Measurements from ENCODE around the gene ATP8A2.
"Not testable (repeated sequence)": the region's sequence is repeated elsewhere in the genome, so short reads cannot be mapped to it uniquely, and the experiment has no call there.

The ATP8A2 gene

GRCh38 chr13:25768376-25768775 is 396.6 kb downstream of the ATP8A2 start:
- DNase-seq (ENCODE audit: low spot score in 2 of 2), result no peak
- H3K4me1 Mint-ChIP-seq, result no peaks in the 10 kb centered on the region
- no peak overlapping the region for H3K4me3 Mint-ChIP-seq
- no peak overlapping the region for H3K27ac Mint-ChIP-seq
- no peak for ATAC-seq
- no peaks in the 10 kb centered on the region for H3K36me3 Mint-ChIP-seq
- peaks cover 5% of the 10 kb centered on the region for H3K9me3 Mint-ChIP-seq

DNA sequence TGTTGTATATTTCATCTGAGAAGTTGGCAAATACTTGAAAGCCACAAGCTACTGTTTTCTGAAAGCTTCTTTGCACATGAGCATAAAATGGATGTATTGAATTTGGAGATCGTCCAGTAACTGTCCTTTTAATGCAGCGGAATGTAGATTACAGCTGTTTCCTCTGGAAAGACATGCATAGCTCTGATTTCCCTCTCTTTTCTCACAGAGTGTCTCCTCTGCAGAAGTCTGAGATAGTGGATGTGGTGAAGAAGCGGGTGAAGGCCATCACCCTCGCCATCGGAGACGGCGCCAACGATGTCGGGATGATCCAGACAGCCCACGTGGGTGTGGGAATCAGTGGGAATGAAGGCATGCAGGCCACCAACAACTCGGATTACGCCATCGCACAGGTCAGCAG is 397.1 kb downstream of the ATP8A2 start:
- Mint-ChIP-seq H3K36me3 (no peaks in the 10 kb centered on the region), H3K27ac (no peak overlapping the region)
- DNase-seq (ENCODE audit: low spot score in 2 of 2), result no peak

GRCh38 chr13:25770601-25771000 is 398.8 kb downstream of the ATP8A2 start:
- no peaks in the 10 kb centered on the region for H3K4me1 Mint-ChIP-seq
- H3K9me3 Mint-ChIP-seq, result peaks cover 5% of the 10 kb centered on the region
- DNase-seq (ENCODE audit: low spot score in 2 of 2), result no peak
- ATAC-seq, result no peak
- no peaks in the 10 kb centered on the region for H3K36me3 Mint-ChIP-seq
- H3K4me3 Mint-ChIP-seq, result no peak overlapping the region
- no peak overlapping the region for H3K27ac Mint-ChIP-seq

More for the DNA sequence above, 397.1 kb downstream of the ATP8A2 start:
- Mint-ChIP-seq H3K4me3 (no peak overlapping the region), H3K4me1 (no peaks in the 10 kb centered on the region), H3K9me3 (peaks cover 5% of the 10 kb centered on the region)
- no peak for ATAC-seq

GRCh38 chr13:25771202-25771601 is 399.4 kb downstream of the ATP8A2 start:
- H3K9me3 Mint-ChIP-seq, result no peaks in the 10 kb centered on the region
- ATAC-seq (no peak), DNase-seq (ENCODE audit: low spot score in 2 of 2) (no peak)
- no peak overlapping the region for H3K4me3 Mint-ChIP-seq
- H3K4me1 Mint-ChIP-seq, result no peaks in the 10 kb centered on the region
- no peak overlapping the region for H3K27ac Mint-ChIP-seq
- H3K36me3 Mint-ChIP-seq, result no peaks in the 10 kb centered on the region

- Mint-ChIP-seq H3K4me1 (no peaks in the 10 kb centered on the region), H3K36me3 (no peaks in the 10 kb centered on the region), H3K27ac (no peak overlapping the region), H3K4me3 (no peak overlapping the region), H3K9me3 (no peaks in the 10 kb centered on the region)
- ATAC-seq (no peak), DNase-seq (ENCODE audit: low spot score in 2 of 2) (no peak)
Observed at GRCh38 chr13:25771641-25772478, 400.1 kb downstream of the ATP8A2 start.

GRCh38 chr13:25772534-25772933 is 400.8 kb downstream of the ATP8A2 start:
- H3K36me3 Mint-ChIP-seq; DNase-seq (ENCODE audit: low spot score in 2 of 2); ATAC-seq; H3K27ac Mint-ChIP-seq; H3K4me1 Mint-ChIP-seq; H3K9me3 Mint-ChIP-seq; H3K4me3 Mint-ChIP-seq: not testable (repeated sequence)

DNA sequence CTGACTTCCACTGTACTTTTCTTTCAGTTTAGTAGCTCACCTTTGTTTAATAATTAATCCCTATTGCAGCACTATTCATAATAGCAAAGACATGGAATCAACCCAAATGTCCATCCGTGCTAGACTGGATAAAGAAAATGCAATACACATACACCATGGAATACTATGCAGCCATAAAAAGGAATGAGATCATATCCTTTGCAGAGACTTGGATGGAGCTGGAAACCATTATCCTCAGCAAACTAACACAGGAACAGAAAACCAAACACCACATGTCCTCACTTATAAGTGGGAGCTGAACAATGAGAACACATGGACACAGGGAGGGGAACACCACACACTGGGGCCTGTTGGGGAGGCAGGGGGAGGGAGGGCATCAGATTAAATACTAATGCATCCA is 402.3 kb downstream of the ATP8A2 start:
- ATAC-seq; H3K36me3 Mint-ChIP-seq; H3K9me3 Mint-ChIP-seq; DNase-seq (ENCODE audit: low spot score in 2 of 2); H3K4me3 Mint-ChIP-seq; H3K4me1 Mint-ChIP-seq; H3K27ac Mint-ChIP-seq: not testable (repeated sequence)

DNA sequence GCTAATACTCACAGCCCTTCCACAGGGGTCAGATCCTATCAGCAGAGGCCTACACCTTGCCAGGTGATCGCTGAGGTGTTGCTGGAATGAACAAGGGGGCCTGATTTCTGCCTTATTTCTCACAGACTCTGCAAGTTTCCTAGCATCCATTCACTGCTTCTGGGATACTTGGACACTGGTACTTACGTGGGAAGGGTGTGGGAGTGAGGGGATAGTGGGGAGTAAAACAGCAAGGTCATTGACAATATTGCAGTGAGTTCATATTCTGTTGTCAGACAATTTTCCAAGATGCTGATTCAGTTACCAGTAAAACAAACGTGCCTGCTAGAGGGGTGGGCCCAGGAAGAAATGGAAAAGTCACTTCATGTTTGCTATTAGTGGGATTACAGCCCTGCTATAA is 403.5 kb downstream of the ATP8A2 start:
- Mint-ChIP-seq H3K4me3 (no peak overlapping the region), H3K9me3 (no peaks in the 10 kb centered on the region), H3K27ac (no peak overlapping the region), H3K36me3 (no peaks in the 10 kb centered on the region), H3K4me1 (no peaks in the 10 kb centered on the region)
- DNase-seq (ENCODE audit: low spot score in 2 of 2) (no peak), ATAC-seq (no peak)

DNA sequence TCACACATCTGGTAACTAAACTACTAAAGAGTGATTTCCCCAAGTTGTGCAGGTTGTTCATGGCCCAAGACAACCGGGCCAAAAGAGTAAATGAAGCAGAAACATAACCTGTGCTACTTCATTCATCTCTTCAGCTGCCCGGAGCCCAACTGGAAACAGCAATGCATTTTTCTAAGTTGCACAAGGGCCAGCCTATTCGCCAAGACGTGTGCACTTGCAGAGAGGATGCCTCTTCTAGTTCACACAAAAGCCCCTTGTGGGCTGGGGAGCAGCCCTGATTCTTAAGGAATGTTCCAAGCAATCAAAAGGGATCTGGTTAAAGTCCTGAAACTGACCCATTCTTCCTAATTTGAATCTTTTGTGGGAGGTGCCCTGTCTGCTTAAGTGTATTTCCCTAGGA is 404.2 kb downstream of the ATP8A2 start:
- no peak for ATAC-seq
- no peak overlapping the region for H3K27ac Mint-ChIP-seq
- no peaks in the 10 kb centered on the region for H3K9me3 Mint-ChIP-seq
- DNase-seq (ENCODE audit: low spot score in 2 of 2), result no peak
- H3K4me3 Mint-ChIP-seq, result no peak overlapping the region
- H3K36me3 Mint-ChIP-seq, result no peaks in the 10 kb centered on the region
- H3K4me1 Mint-ChIP-seq, result no peaks in the 10 kb centered on the region

DNA sequence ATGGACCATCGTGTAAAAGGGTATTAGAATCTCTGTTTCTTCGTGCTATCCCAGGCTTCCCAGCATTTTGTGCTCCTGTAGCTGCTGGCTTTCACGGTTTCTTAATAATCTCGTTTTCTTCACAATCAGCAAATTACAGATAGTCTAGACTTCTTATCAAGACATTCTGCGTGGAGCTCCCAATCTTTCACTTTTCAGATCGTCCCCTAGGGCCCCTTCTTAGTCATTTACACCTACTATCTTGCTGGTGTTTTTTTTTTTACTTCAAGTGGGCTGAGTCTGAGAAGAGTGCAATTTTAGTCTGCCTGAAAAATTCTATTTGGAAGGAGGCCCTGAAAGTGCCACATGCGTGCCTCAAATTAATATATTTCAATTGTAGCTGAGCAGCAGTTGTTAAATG is 404.9 kb downstream of the ATP8A2 start:
- no peak overlapping the region for H3K27ac Mint-ChIP-seq
- ATAC-seq (no peak), DNase-seq (ENCODE audit: low spot score in 2 of 2) (no peak)
- H3K36me3 Mint-ChIP-seq, result no peaks in the 10 kb centered on the region
- no peaks in the 10 kb centered on the region for H3K9me3 Mint-ChIP-seq
- H3K4me1 Mint-ChIP-seq, result no peaks in the 10 kb centered on the region
- no peak overlapping the region for H3K4me3 Mint-ChIP-seq

GRCh38 chr13:25777509-25777908 is 405.7 kb downstream of the ATP8A2 start:
- no peaks in the 10 kb centered on the region for H3K36me3 Mint-ChIP-seq
- no peaks in the 10 kb centered on the region for H3K4me1 Mint-ChIP-seq
- H3K27ac Mint-ChIP-seq, result no peak overlapping the region
- no peak overlapping the region for H3K4me3 Mint-ChIP-seq
- H3K9me3 Mint-ChIP-seq, result no peaks in the 10 kb centered on the region
- no peak for DNase-seq (ENCODE audit: low spot score in 2 of 2)
- no peak for ATAC-seq

- H3K9me3 Mint-ChIP-seq, result no peaks in the 10 kb centered on the region
- no peak overlapping the region for H3K4me3 Mint-ChIP-seq
- no peak for ATAC-seq
- DNase-seq (ENCODE audit: low spot score in 2 of 2), result no peak
- no peak overlapping the region for H3K27ac Mint-ChIP-seq
- H3K4me1 Mint-ChIP-seq, result no peaks in the 10 kb centered on the region
- H3K36me3 Mint-ChIP-seq, result no peaks in the 10 kb centered on the region
Observed at GRCh38 chr13:25778365-25778764, 406.6 kb downstream of the ATP8A2 start.

GRCh38 chr13:25778808-25779305 is 407.1 kb downstream of the ATP8A2 start:
- Mint-ChIP-seq H3K4me1 (no peaks in the 10 kb centered on the region), H3K36me3 (no peaks in the 10 kb centered on the region), H3K27ac (no peak overlapping the region), H3K4me3 (no peak overlapping the region), H3K9me3 (no peaks in the 10 kb centered on the region)
- no peak for DNase-seq (ENCODE audit: low spot score in 2 of 2)
- ATAC-seq, result no peak

- H3K9me3 Mint-ChIP-seq, result no peaks in the 10 kb centered on the region
- H3K36me3 Mint-ChIP-seq, result no peaks in the 10 kb centered on the region
Observed at GRCh38 chr13:25783076-25783475, 411.3 kb downstream of the ATP8A2 start.

GRCh38 chr13:25783601-25784024 is 411.8 kb downstream of the ATP8A2 start:
- Mint-ChIP-seq H3K4me3 (no peak overlapping the region), H3K4me1 (no peaks in the 10 kb centered on the region), H3K27ac (no peak overlapping the region), H3K9me3 (no peaks in the 10 kb centered on the region), H3K36me3 (no peaks in the 10 kb centered on the region)
- DNase-seq (ENCODE audit: low spot score in 2 of 2) (no peak), ATAC-seq (no peak)

More at GRCh38 chr13:25783076-25783475, 411.3 kb downstream of the ATP8A2 start:
- Mint-ChIP-seq H3K4me3 (no peak overlapping the region), H3K4me1 (no peaks in the 10 kb centered on the region), H3K27ac (no peak overlapping the region)
- no peak for ATAC-seq
- DNase-seq (ENCODE audit: low spot score in 2 of 2), result no peak

DNA sequence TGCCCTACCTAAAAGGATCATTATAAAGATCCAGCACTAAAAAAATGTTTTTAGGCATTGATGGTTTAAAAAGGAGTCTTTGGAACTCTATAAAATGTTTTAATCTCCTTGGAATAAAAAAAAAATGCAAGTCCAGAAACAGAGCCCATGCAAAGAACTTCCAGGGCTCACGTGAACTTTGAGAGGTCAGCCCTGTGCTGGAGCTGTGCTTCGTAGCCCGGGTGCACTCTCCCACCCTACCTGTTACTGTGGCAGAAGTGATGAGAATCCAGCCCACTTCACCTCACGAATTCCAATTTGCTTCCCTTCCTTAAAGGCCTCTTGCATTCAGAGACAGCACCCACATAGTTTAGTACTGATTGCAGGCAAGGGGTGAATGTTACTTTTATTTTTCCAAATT is 412.3 kb downstream of the ATP8A2 start:
- no peak overlapping the region for H3K27ac Mint-ChIP-seq
- no peaks in the 10 kb centered on the region for H3K9me3 Mint-ChIP-seq
- ATAC-seq, result no peak
- H3K36me3 Mint-ChIP-seq, result no peaks in the 10 kb centered on the region
- no peaks in the 10 kb centered on the region for H3K4me1 Mint-ChIP-seq
- H3K4me3 Mint-ChIP-seq, result no peak overlapping the region
- DNase-seq (ENCODE audit: low spot score in 2 of 2), result no peak

Measured in stimulated activated effector memory CD8-positive, alpha-beta T cell treated with anti-CD3 and anti-CD28 coated beads, Interleukin-12 subunit alpha, Interleukin-12 subunit beta, amount 100 ng/mL, for 72 hours (primary cell).